HL-60/S4 (cell line): Measurements from ENCODE around the gene SLC13A4.
"Not testable (repeated sequence)": the region's sequence is repeated elsewhere in the genome, so short reads cannot be mapped to it uniquely, and the experiment has no call there.

Experiments
- in situ Hi-C: fragments of 300-500 bp; cut with MboI; formaldehyde crosslinking; loops from 2 replicates; pipeline ENCODE4 v1.14.3; 2022; ENCODE audit warnings: low sequenced_read_pairs

SLC13A4 gene

GRCh38 chr7:135704074-135704473, 23.9 kb downstream of the SLC13A4 start:
- in situ Hi-C loops = no loop called here

GRCh38 chr7:135697276-135698049, 30.5 kb downstream of the SLC13A4 start:
- in situ Hi-C loops = no loop called here

GRCh38 chr7:135693558-135693957, 34.4 kb downstream of the SLC13A4 start:
- in situ Hi-C loops = no loop called here

- in situ Hi-C loops = not testable (repeated sequence)
These were observed 35.4 kb downstream of the SLC13A4 start for GRCh38 chr7:135692606-135693005.

GRCh38 chr7:135692055-135692454, 35.9 kb downstream of the SLC13A4 start:
- in situ Hi-C loops = no loop called here

GRCh38 chr7:135690566-135690965, 37.4 kb downstream of the SLC13A4 start:
- in situ Hi-C loops = no loop called here

GRCh38 chr7:135687466-135687865, 40.5 kb downstream of the SLC13A4 start:
- in situ Hi-C loops = no loop called here

- in situ Hi-C loops = no loop called here
These were observed 42.5 kb downstream of the SLC13A4 start for GRCh38 chr7:135685306-135686084.

GRCh38 chr7:135684699-135685098, 43.3 kb downstream of the SLC13A4 start:
- in situ Hi-C loops = no loop called here

GRCh38 chr7:135684136-135684535, 43.9 kb downstream of the SLC13A4 start:
- in situ Hi-C loops = no loop called here

GRCh38 chr7:135683609-135684008, 44.4 kb downstream of the SLC13A4 start:
- in situ Hi-C loops = no loop called here

- in situ Hi-C loops = no loop called here
These were observed 45.8 kb downstream of the SLC13A4 start for GRCh38 chr7:135682191-135682590.

- in situ Hi-C loops = no loop called here
These were observed 46.2 kb downstream of the SLC13A4 start for GRCh38 chr7:135681762-135682161.

GRCh38 chr7:135678612-135679575, 49.1 kb downstream of the SLC13A4 start:
- in situ Hi-C loops = no loop called here

GRCh38 chr7:135673360-135673706, 54.7 kb downstream of the SLC13A4 start:
- in situ Hi-C loops = no loop called here

GRCh38 chr7:135672560-135673359, 55.2 kb downstream of the SLC13A4 start:
- in situ Hi-C loops = no loop called here

- in situ Hi-C loops = no loop called here
These were observed 57.8 kb downstream of the SLC13A4 start for GRCh38 chr7:135670179-135670578.

- in situ Hi-C loops = no loop called here
These were observed 58.2 kb downstream of the SLC13A4 start for GRCh38 chr7:135669774-135670173.

GRCh38 chr7:135668852-135669395, 59.1 kb downstream of the SLC13A4 start:
- in situ Hi-C loops = not testable (repeated sequence)

- in situ Hi-C loops = not testable (repeated sequence)
These were observed 60.4 kb downstream of the SLC13A4 start for GRCh38 chr7:135667626-135668025.
